HepG2 (cell line): ENCODE measurements around the gene TTC23.

Experiments used
- CBFB ChIP-seq: sonication (generic); formaldehyde crosslinking; IDR thresholded peaks from 2 replicates; pipeline ENCODE4 v1.4.0; 2020; ENCODE audit warnings: missing genetic modification reagents
- CTCF ChIP-seq: sonication (generic); formaldehyde crosslinking; IDR thresholded peaks from 2 replicates; pipeline ENCODE4 v1.5.0; 2020; ENCODE audit warnings: mild to moderate bottlenecking, missing genetic modification reagents, moderate library complexity
- MBNL3 ChIP-seq: fragments of 250-450 bp; sonication (Bioruptor Pico); conservative IDR thresholded peaks from 2 replicates; pipeline ENCODE4 v1.8.0; 2022; ENCODE audit warnings: mild to moderate bottlenecking, inconsistent platforms
- MIER2 ChIP-seq: IDR thresholded peaks from 2 replicates; pipeline ENCODE4 v1.6.1; 2016; ENCODE audit warnings: missing biosample characterization, missing genetic modification reagents
- NFYB ChIP-seq: sonication (generic); formaldehyde crosslinking; IDR thresholded peaks from 2 replicates; pipeline ENCODE4 v1.4.0; 2020; ENCODE audit warnings: missing genetic modification reagents
- NR2C2 ChIP-seq: sonication (generic); formaldehyde crosslinking; IDR thresholded peaks from 2 replicates; pipeline ENCODE4 v1.4.0; 2020; ENCODE audit warnings: missing genetic modification reagents, mild to moderate bottlenecking, moderate library complexity, borderline replicate concordance
- YY1 ChIP-seq: IDR thresholded peaks from 2 replicates; pipeline ENCODE4 v1.6.1; 2011; ENCODE audit warnings: low read length, low read depth, moderate library complexity, mild to moderate bottlenecking; ENCODE audit not compliant: insufficient read depth, insufficient replicate concordance

GRCh38 chr15:99096894-99097426 is 152.4 kb downstream of the TTC23 start:
- no peak for TF ChIP-seq NR2C2 (CRISPR knock-in tag)
- TF ChIP-seq MBNL3 (CRISPR knock-in tag), result no peak
- no peak for TF ChIP-seq MIER2
- TF ChIP-seq NFYB (CRISPR knock-in tag), result no peak
- TF ChIP-seq YY1, result no peak
- no peak for TF ChIP-seq CTCF (CRISPR knock-in tag)
- no peak for TF ChIP-seq CBFB (CRISPR knock-in tag)
